ENCODE measurements around the gene GALR3.

DNA sequence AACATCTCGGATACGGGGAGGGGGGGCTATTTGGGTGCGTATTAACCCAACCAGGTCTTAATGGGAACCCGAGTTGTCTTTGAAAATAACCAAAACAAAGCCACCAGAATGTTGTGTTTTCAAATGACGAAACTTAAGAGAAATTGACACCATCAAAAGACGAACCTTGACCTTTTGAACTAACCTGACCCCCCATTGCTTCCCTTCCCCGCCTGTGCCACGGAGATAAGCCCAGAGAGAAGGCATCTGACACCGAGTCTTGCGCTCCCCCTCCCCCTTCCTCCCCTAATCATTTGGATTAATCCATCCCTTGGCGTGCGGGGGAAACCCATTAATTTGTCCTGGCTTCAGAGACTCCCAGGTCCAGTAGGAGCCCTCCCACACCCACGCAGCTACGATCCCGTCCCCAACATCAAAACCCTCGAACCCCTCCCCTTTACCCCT, 20.0 kb upstream of the GALR3 start:
- TF ChIP-seq, protein P1, sequence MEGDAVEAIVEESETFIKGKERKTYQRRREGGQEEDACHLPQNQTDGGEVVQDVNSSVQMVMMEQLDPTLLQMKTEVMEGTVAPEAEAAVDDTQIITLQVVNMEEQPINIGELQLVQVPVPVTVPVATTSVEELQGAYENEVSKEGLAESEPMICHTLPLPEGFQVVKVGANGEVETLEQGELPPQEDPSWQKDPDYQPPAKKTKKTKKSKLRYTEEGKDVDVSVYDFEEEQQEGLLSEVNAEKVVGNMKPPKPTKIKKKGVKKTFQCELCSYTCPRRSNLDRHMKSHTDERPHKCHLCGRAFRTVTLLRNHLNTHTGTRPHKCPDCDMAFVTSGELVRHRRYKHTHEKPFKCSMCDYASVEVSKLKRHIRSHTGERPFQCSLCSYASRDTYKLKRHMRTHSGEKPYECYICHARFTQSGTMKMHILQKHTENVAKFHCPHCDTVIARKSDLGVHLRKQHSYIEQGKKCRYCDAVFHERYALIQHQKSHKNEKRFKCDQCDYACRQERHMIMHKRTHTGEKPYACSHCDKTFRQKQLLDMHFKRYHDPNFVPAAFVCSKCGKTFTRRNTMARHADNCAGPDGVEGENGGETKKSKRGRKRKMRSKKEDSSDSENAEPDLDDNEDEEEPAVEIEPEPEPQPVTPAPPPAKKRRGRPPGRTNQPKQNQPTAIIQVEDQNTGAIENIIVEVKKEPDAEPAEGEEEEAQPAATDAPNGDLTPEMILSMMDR (IDR thresholded peaks at IDR 0.05 in 4 of 5, conservative IDR thresholded peaks at IDR 0.05 in 1 of 5), result no peak
- TF ChIP-seq POLR2A (IDR thresholded peaks at IDR 0.05), result no peak

All from gastrocnemius medialis (tissue), 4 donors.